Measurements from ENCODE around the gene BGLAP. TPM values are rescaled to one million over a fixed set of nuclear protein-coding genes. Genes with fewer than 3 reads are reported as not detected.
"Not testable (repeated sequence)": the region's sequence is repeated elsewhere in the genome, so short reads cannot be mapped to it uniquely, and the experiment has no call there.

BGLAP gene
- total and polyA plus RNA-seq, 7 donors, result 0.33 to 0.44 (median 0.34) TPM; not detected in 4

DNA sequence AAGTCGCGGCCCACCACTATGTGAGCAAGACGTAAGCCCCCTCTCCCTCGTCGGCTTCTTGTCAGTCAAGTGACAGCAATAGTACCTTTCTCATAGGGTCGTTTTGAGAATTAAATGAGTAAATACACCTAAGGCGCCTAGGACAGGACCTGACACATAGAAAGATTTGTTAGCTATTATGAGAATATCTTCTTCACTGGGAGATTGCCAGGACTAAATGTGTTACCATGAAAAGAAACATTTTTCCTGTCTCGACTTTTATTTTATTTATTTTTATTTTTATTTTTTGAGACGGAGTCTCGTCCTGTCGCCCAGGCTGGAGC lies 28.4 kb upstream of the BGLAP start:
- peak overlapping the region; percentile 95 for H3K27ac ChIP-seq
- TF ChIP-seq, protein P1, sequence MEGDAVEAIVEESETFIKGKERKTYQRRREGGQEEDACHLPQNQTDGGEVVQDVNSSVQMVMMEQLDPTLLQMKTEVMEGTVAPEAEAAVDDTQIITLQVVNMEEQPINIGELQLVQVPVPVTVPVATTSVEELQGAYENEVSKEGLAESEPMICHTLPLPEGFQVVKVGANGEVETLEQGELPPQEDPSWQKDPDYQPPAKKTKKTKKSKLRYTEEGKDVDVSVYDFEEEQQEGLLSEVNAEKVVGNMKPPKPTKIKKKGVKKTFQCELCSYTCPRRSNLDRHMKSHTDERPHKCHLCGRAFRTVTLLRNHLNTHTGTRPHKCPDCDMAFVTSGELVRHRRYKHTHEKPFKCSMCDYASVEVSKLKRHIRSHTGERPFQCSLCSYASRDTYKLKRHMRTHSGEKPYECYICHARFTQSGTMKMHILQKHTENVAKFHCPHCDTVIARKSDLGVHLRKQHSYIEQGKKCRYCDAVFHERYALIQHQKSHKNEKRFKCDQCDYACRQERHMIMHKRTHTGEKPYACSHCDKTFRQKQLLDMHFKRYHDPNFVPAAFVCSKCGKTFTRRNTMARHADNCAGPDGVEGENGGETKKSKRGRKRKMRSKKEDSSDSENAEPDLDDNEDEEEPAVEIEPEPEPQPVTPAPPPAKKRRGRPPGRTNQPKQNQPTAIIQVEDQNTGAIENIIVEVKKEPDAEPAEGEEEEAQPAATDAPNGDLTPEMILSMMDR (IDR thresholded peaks at IDR 0.05), result no peak
- H3K9me3 ChIP-seq, result no peaks in the 10 kb centered on the region
- ATAC-seq (no peak), DNase-seq (no peak)
- no peaks in the 10 kb centered on the region for H3K27me3 ChIP-seq (ENCODE audit: insufficient read depth in 3 of 3, low read length in 2 of 3)
- peaks cover 5 to 40% of the 10 kb centered on the region in 2 donors for H3K36me3 ChIP-seq (ENCODE audit: insufficient read depth in 1 of 2, low read depth in 1 of 2)
- peaks cover 20% of the 10 kb centered on the region for H3K4me1 ChIP-seq
- intact Hi-C loops (cut with DNase I), result loop anchor here in 1 of 2 donors (2.0 to 5.0 kb wide), 2 partner anchors 17 to 51 kb away; no protein-coding TSS in a partner anchor
- H3K4me3 ChIP-seq, result peak overlapping the region; percentile 81
- WGBS, 3 donors, result 13 to 22% (median 18%) methylated on average over 11 of the region's 11 CpGs

DNA sequence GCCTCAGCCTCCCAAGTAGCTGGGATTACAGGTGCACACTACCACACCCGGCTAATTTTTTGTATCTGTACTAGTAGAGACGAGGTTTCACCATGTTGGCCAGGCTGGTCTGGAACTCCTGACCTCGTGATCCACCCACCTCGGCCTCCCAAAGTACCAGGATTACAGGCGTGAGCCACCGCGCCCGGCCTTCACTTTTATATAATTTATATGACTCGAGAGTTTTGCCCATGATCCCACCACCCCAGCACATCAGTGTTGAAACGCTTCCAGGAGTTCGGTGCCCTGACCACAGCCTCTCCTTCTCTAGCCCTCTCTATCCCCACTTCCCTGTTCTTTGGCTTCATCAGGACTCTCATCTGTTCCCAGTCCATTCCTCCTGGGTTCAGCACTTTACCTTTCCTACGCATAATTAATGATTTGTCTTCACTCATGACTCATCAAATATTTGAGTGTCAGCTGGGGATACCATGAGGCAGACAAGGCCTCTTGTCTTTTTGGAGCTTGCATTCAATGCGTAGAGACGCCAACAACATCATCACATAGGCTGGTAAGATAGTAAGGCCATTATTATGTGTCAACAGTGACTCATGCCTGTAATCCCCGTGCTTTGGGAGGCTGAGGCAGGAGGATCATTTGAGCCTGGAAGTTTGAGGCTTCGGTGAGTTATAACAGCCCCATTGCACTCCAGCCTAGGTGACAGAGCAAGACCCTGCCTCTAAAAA lies 27.8 kb upstream of the BGLAP start:
- H3K36me3 ChIP-seq (ENCODE audit: insufficient read depth in 1 of 2, low read depth in 1 of 2), result peaks cover 5 to 34% of the 10 kb centered on the region in 2 donors
- H3K9me3 ChIP-seq, result no peaks in the 10 kb centered on the region
- TF ChIP-seq, protein P1 (IDR thresholded peaks at IDR 0.05), result no peak
- peak overlapping the region; percentile 95 for H3K27ac ChIP-seq
- ATAC-seq (no peak), DNase-seq (no peak)
- 80 to 85% (median 84%) methylated on average over 16 of the region's 16 CpGs for WGBS, 3 donors
- peak overlapping the region; percentile 81 for H3K4me3 ChIP-seq
- intact Hi-C loops (cut with DNase I), result loop anchor here in 1 of 2 donors (5.0 kb wide), 1 partner anchor 52 kb away; no protein-coding TSS in a partner anchor
- peaks cover 20% of the 10 kb centered on the region for H3K4me1 ChIP-seq
- H3K27me3 ChIP-seq (ENCODE audit: insufficient read depth in 3 of 3, low read length in 2 of 3), result no peaks in the 10 kb centered on the region

DNA sequence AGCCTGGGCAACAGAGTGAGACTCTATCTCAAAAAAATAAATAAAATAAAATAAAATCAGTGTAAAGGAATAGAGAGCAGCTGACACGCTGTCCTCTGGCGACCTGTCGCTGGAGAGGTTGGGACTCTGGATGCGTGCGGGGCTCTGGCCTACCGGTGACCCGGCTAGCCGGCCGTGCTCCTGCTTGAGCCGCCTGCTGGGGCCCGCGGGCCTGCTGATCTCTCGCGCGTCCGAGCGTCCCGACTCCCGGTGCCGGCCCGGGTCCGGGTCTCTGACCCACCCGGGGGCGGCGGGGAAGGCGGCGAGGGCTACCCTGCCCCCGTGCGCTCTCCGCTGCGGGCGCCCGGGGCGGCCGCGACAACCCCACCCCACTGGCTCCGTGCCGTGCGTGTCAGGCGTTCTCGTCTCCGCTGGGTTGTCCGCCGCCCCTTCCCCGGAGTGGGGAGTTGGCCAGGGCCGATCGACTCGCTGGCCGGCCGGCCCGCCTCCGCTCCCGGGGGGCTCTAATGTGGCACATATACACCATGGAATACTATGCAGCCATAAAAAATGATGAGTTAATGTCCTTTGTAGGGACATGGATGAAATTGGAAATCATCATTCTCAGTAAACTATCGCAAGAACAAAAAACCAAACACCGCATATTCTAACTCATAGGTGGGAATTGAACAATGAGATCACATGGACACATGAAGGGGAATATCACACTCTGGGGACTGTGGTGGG lies 25.5 kb upstream of the BGLAP start:
- intact Hi-C loops (cut with DNase I), result loop anchor here in 1 of 2 donors (2.0 kb wide), 1 partner anchor 34 kb away; no protein-coding TSS in a partner anchor
- ATAC-seq; H3K27ac ChIP-seq; H3K4me3 ChIP-seq; DNase-seq; H3K9me3 ChIP-seq; H3K27me3 ChIP-seq (ENCODE audit: insufficient read depth in 3 of 3, low read length in 2 of 3): not testable (repeated sequence)
- Histone ChIP-seq H3K4me1 (peaks cover 20% of the 10 kb centered on the region), H3K36me3 (ENCODE audit: insufficient read depth in 1 of 2, low read depth in 1 of 2) (peaks cover 0 to 29% of the 10 kb centered on the region in 2 donors)
- 92 to 95% (median 93%) methylated on average over 48 to 55 of the region's 55 CpGs for WGBS, 3 donors

DNA sequence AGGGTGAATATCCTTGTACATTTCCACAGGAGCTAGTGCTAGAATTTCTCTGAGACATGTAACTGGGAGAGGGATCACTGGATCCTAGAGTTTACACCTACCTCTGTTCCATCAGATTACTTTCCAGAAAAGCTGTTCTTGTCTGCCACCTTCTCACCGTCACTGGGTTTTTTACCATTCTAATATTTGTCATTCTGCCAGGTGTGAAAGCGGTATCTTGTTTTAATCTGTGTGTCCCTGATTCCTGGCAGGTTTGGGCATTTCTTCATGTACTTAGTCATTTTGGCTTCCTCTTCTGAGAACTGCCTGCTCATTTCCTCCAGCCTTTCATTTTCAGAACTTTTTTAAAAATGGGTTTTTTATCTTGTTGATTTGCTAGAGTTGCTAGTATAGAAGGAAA lies 24.1 kb upstream of the BGLAP start:
- Histone ChIP-seq H3K36me3 (ENCODE audit: insufficient read depth in 1 of 2, low read depth in 1 of 2) (peaks cover 0 to 43% of the 10 kb centered on the region in 2 donors), H3K4me3 (no peak overlapping the region), H3K9me3 (no peaks in the 10 kb centered on the region), H3K4me1 (peaks cover 20% of the 10 kb centered on the region), H3K27ac (peak overlapping the region; percentile 64), H3K27me3 (ENCODE audit: insufficient read depth in 3 of 3, low read length in 2 of 3) (no peaks in the 10 kb centered on the region)
- WGBS, 3 donors, result 18 to 42% (median 37%) methylated on average over 2 of the region's 2 CpGs
- DNase-seq (no peak), ATAC-seq (no peak)
- TF ChIP-seq, protein P1 (IDR thresholded peaks at IDR 0.05), result no peak
- intact Hi-C loops (cut with DNase I), result loop anchor here in 1 of 2 donors (2.0 kb wide), 1 partner anchor 35 kb away; no protein-coding TSS in a partner anchor

DNA sequence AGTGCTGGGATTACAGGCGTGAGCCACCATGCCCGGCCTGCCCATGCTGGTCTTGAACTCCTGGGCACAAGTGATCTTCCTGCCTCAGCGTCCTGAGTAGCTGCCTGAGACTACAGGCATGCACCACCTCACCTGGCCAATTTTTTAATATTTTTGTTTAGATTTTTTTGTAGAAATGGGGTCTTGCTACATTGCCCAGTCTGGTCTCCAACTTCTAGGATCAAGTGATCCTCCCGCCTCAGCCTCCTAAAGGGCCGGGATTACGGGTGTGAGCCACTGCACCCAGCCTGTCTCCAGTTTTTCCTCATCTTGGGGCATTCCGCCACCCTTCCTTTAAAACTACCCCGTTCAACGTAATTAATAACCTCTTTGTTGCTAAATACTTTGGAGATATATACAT lies 21.8 kb upstream of the BGLAP start:
- 94 to 97% (median 95%) methylated on average over 9 of the region's 9 CpGs for WGBS, 3 donors
- Histone ChIP-seq H3K9me3 (no peaks in the 10 kb centered on the region), H3K4me1 (peaks cover 10% of the 10 kb centered on the region), H3K27me3 (ENCODE audit: insufficient read depth in 3 of 3, low read length in 2 of 3) (no peaks in the 10 kb centered on the region), H3K4me3 (no peak overlapping the region), H3K27ac (no peak overlapping the region), H3K36me3 (ENCODE audit: insufficient read depth in 1 of 2, low read depth in 1 of 2) (peaks cover 0 to 50% of the 10 kb centered on the region in 2 donors)
- TF ChIP-seq, protein P1 (IDR thresholded peaks at IDR 0.05), result no peak
- intact Hi-C loops (cut with DNase I), result no loop called here
- no peak for DNase-seq
- ATAC-seq, result no peak
